Measurements from ENCODE around the gene KRT81. TPM values are rescaled to one million over a fixed set of nuclear protein-coding genes. Genes with fewer than 3 reads are reported as not detected.
"Not testable (repeated sequence)": the region's sequence is repeated elsewhere in the genome, so short reads cannot be mapped to it uniquely, and the experiment has no call there.

The KRT81 gene
- total RNA-seq, 1 experiment from 2014 or later = 10.8 TPM

DNA sequence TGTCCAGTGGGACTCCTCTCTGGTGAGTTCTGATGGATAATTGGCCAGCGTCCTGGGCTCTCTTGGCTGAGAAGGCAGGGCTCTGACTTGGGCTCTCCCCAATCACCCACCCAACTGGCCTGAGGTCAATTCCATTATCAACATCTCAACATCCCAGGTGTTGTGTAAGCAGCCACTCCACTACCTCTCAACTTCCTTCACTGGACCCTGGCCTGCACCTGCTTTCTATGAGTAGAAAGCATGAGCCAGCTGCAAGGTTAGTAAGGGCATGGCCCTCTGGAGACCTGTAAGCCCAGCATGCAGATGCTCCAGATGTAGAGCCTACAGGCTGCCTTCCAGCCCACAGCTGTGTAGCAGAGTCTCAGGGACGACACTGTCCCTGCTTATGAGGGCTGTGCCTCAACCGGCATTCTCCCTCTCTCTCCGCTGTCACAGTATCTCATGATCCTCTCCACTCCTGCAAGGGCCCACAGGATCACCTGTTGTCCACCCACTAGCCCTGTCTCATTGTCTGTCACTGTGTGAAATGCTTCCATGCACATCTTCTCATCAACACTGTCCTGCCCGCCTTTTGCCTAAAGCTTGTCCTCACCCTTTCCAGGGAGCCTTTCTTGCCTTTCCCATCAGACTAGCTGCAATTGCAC lies 5.4 kb upstream of the KRT81 start:
- DNase-seq (ENCODE audit: low spot score) = no peak

DNA sequence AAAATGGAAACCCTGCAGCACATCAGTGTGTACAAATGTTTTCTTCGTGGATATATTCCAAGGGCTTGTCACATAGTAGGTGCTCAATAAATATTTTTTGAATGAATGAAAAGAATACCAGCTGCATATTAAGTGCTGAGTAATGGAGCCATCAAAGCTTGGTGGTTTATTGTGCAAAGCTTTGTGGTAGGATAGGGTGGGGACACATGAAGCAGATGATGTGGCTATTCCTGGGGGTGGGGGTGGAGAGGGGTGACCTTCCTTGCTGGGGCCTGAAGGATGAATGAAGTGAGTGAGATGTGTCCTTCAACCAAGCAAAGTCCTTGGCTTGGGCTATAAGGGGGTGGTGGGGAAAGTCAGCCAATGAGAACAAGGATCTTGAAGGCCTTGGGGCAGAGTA lies 4.3 kb upstream of the KRT81 start:
- no peak for DNase-seq (ENCODE audit: low spot score)

DNA sequence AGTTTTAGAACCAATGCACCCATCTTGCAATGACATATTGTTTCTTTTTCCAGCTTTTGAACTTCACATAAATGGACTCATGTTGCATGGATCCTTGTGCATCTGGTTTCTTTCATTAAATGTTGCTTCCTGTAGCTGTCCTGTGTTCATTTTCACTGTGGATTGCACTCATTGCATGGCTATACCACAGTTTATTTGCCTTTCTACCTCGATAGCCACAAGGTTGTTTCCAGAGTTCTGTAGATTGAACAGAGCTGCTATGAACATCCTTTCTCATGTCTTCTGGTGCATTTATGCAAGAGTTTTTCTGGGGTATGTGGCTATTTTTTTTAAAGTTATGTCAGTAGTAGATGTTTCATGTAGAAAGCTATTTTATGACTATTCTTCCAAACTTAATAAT lies 3.5 kb upstream of the KRT81 start:
- DNase-seq (ENCODE audit: low spot score) = no peak

DNA sequence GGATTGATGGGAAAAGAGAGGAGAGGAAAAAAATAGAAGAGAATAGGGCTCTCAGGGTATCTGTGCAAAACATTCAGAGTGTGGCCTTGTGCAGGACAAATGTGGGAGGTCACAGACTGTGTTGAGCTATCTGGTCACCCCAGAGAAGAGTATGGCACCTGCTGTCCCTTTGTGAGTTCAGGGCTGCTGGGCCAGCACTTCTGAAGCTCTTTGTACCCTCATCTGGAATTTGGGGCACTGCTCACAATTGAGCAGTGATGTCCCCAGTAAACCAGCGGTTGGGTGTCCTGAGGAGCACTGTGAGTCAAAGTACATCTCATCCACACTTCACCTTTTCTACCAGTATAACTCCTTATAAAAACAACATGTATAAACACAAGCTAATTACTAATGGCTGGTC lies 2.6 kb upstream of the KRT81 start:
- DNase-seq (ENCODE audit: low spot score) = no peak

DNA sequence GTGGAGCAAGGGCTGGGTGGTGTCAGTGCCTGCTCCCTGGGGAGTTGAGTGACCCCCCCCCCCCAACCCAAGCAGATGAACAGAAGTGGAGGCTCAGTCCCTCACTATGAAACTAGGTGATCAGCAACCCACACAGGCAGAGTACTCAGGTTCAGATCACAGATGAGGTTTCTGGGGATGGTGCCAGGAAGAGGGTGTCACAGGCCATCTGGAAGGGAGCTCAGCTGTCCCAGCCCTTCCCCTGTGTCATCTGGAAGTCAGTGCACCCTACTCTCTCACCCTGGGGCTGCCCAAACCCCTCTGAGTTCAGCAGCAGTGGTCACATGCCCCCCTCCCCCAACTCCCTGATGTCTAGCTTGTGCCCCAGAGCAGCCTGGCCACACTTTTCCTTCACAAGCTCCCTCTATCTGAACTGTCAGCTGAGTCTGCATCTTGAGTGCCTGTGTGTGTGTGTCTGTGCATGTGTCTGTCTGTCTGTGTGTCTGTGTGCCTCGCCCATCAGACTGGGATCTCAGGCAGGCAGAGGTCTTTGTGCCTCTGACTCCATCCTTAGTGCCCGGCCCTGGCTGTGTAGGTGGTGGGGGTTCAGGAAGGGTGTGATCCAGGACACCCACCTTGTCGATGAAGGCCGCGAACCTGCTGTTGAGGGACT lies 725 bp downstream of the KRT81 start:
- not testable (repeated sequence) for DNase-seq (ENCODE audit: low spot score)

DNA sequence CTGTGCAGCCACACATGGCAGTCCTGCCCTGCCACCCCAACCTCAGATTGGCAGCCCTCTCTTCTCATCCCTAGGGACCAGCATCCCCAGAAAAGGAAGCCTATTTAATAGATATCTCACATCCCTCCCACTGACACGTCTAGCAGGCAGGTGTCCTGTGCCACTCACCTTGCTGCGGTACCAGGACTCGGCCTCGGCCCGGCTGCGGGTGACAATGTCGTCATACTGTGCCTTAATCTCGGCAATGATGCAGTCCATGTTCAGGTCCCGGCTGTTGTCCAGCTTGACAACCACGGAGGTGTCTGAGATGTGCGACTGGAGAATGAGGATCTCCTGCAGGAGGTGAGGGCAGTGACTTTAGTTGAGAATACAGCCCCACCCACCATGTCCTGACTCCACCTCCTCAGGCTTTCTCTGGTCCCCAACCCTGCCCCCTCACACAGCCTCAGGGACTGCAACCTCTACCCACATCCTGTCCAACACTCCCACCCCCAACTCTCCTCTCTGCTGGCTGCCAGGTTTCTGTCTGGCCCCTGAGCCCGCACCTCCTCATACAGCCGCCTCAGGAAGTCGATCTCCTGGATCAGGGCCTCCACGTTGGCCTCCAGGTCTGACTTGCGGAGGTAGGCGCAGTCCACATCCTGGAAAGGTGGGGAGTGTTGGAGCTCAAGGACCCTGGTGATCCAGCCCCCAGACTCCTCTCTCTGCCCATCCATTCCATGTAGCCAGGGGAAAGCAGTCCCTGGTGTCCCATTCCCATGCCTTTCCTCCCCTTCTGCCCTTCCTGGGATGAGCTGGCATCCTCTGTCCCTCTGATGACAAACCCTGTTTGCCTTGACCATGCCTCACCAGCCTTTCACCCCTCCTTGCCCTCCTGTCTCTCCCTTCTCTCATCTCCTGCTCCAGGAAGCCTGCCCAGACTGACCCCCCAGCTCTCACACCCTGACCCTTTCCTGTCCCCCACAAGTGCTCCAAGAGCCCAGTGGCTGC lies 3.2 kb downstream of the KRT81 start:
- peak; percentile 58 for DNase-seq (ENCODE audit: low spot score)

DNA sequence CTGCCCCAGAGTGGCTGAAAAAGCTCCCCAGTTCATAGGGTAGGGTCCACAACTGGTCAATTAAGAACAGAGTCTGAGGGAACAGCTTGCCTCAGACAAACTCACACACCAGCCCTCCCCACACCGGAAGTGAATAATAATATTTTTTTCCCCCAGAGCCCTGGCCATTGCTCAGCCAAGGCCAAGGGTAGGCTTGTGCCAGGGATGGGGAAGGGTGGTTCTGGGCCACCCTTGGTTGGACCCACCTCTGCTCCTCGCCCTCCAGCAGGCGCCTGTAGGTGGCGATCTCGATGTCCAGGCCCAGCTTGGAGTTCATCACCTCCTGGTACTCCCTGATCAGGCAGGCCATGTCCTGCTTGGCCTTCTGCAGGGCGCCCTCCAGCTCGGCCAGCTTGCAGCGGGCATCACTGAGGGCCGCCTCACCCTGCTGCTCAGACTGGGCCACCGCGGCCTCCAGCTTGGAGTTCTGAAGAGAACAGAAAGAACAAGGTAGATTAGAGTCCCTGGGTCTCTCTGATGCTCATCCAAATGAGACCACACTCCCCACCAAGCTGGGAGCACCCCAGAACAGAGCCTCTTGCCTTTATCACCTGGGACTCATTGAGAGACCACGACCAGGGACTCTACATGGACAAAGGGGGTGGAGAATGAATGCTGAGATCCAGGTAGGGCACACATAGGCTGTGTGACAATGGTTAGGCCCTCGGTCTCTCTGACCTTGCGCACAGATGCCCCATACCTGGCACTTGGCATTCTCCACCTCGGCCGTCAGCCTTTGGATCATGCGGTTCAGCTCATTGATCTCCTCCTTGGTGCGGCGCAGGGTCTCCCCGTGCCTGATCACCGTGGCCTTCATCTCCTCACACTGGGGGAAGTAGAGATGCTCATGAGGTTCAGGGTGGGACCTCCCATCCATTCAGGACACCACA lies 4.2 kb downstream of the KRT81 start:
- not testable (repeated sequence) for DNase-seq (ENCODE audit: low spot score)

DNA sequence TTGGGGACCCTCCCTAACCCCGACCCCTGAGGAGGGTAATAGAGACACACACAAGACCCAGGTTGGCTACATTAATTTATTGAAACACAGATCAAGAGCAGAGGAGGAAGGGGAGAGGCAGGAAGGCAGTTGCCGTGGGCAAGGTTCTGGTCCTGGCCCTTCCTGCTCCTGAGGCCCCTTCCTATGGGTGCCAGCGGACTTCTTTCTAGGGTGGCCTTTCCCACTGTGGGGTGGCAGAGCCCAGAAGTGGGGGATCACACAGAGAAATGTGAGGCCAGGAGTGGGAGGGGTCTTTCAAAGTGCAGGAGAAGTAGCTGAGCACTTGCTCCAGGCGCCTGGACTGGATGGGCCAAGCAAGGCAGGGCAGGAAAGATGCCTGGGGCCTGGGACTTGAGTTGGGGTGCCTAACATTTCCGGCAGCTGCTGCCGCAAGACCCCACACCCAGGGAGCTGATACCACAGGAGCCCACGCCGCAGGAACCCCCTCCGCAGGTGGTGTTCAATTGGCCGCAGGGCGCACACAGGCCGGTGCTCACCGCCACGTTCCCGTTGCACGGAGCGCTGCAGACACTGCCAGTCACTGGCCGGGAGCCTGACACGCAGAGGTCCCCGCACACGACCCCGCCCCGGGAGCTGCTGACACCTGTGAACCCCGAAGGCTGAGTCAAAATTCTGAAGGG lies 5.3 kb downstream of the KRT81 start:
- DNase-seq (ENCODE audit: low spot score) = no peak

DNA sequence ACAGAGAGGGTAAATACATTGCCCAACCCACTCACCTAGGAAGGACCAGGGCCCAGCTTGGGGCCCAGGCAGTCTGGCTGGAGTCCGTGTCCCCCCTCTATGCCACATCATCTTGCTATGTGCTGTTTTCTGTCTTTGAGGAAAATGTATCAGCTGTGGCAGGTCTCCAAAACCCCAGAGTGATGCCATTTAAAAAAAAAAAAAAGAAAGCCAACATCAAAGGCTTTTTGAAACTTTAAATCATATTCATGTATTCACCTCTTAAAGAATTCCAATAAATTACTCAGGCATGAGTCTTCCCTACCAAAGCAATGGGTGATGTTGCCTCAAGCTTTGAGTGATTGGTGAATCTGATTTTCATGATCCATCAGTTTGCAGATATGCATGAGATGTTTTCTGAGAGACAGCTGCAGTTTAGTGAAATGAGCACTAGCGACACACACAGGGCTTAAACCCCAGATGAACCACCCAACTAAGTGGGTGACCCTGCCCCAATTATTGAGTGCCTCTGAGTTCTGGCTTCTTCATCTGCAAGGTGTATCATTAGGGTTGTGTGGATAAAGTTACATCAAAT lies 6.1 kb downstream of the KRT81 start:
- no peak for DNase-seq (ENCODE audit: low spot score)

DNA sequence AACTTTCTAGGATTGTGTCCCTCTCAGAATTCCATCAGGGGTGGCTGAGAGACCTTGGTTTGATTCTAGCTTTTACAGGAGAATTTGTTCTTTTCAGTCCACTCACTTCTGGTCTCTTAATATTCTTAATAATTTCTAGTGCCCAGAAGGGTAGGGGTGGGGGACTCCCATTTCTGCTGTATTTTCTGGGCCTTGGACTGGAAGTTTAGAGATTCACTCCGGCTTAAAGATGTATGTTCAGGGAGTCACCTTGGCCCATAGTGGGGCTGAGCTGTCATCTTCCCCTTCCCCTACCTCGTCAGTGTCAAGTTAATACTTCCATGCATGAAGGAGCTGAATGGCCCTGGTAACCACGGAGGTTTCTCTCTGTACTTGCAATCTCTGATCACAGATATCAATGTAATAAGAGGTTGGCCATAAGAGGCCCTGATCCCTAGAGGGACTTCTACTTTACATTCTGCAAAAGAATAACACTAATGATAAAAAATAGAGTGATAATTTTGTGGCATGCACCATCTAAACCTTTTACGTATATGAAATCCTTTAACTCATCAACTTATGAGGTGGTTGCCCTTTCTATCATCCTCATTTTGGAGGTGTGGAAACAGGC lies 6.7 kb downstream of the KRT81 start:
- DNase-seq (ENCODE audit: low spot score) = no peak

DNA sequence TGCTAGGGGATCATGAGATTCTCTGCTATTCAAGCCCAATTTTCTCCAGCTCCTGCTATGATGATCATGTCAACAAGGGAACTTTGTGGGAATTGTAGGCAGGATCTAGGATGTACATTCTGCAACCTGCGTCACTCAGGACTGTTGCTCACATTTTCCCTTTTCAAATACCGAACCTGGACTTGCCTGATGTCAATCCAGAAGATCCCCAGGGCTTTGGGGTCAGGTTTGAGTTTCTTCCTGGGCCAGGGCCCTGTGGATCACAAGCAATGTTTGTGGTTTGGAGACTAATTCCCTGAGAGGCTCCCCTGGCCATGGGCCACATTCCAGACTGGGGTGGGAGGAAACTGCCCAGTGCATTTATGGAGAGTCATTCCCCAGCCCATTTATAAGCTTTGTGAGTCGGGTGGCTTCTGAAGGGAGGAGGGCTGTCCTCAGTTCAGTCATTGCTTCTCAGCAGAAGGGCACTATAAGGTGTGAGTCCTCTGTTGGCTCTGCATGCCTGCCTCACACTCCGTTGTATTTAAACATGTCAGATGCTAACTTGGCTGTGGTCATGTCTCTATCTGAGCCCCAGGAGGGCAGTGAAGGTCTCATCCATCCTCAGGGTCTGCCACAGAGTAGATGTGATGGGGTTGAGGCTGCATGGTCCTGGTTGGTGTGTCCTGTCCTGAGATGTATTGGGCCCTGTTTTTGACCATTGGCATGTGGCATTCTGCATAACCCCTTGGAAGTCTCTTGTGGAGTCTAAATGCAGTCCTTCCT lies 10.4 kb downstream of the KRT81 start:
- DNase-seq (ENCODE audit: low spot score) = peak; percentile 93

DNA sequence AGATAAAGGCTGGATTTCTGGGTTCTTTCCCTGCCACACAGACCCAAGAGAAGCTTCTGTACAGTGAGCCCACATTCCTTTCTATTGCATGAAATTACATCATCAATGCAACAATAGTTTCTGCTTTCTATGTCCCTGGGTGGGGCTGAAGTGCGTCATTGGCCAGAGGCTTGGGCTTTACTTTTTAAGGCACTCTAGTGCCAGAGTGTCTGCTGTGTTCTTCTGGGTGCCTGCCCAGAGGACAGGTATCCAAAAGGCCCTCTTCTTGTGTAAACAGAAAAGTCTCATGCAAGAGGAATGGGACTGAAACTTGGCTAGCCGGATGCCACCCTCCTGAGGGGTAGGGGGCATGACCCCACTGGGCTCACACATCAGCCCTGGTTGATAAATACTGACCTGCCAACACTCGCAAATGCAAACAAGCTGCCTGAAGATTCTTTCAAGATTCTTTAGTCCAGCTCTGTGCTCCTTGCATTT lies 11.0 kb downstream of the KRT81 start:
- peak; percentile 96 for DNase-seq (ENCODE audit: low spot score)

DNA sequence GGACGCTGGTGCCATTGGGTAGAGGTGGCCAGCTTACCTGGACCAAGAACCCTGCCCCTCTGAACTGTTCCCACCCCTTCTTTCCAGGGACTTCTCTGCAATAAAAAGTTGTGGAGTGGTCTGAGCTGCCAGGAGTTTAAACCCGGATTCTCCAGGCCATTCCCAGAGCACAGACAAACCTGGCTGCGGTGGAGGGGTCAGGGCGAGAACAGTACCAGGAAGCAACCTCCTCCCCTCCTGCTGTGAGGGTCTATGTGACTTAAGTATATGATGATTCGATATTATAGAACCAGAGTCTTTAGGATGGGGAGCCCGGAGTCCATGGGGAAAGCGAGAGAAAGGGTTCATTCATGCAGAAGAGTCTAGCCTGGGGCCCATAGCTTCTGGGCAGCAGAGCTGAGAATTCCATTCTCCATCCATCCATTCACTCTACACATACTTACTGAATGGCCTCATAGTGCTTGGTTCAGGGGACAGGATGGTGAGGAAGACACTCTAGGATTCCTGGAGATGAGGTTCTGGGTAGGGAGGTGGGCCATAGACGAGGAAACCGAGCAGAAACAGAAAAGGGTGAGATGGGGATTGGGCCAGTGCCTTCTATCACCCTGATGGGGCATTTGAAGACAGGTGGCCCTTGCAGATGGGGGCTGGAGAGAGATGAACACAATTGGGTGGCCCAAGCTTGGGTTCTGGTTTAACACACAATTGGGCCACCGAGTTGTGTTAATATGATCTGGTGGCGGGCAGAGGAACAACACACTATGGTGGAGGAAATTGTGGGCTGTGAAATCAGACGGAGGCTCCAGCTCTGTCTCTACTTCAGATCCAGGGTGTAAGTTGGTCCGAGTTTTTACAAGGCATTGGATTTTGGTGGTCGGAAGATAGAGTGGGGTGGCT lies 11.7 kb downstream of the KRT81 start:
- DNase-seq (ENCODE audit: low spot score) = no peak

DNA sequence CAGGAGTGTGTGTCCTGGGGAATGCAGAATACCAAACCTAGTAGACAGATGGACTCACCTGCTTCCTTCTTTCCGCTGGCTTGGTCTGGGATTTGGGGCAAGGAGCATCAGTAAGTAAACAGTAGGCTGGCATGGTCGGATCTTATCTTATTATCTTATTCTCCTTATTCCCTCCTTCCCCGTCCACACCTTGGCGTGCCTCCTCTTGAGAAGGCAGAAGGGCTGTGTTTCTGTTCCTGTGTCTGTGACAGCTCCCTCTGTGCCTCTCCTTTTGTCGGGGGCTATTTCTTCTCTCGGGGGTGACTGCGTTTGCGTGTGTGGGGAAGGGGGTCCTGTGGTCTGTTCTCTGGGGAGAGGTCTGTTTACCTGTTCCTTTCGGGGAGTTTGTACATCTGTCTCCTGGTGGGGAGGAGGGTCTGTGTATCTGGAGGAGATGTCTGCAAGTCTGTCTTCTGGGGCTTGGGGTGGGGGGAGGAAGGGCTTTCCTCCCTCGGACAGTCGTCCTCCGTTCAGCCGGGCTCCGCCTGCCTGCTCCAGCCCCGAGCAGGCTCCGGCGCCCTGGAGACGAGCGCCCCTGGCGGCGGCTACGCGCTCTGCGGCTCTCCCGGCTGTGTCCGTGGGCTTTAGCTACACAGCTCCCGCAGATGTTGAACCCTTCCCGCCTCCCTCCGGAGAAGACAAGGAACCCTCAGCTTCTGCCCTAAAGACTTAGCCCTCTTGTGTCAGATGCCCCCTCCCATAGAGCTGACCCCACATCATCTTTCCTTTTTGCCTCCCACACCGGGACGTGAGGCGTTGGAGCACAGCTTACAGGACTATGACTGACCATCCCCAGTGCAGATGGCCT lies 12.5 kb downstream of the KRT81 start:
- peak; percentile 63 for DNase-seq (ENCODE audit: low spot score)

DNA sequence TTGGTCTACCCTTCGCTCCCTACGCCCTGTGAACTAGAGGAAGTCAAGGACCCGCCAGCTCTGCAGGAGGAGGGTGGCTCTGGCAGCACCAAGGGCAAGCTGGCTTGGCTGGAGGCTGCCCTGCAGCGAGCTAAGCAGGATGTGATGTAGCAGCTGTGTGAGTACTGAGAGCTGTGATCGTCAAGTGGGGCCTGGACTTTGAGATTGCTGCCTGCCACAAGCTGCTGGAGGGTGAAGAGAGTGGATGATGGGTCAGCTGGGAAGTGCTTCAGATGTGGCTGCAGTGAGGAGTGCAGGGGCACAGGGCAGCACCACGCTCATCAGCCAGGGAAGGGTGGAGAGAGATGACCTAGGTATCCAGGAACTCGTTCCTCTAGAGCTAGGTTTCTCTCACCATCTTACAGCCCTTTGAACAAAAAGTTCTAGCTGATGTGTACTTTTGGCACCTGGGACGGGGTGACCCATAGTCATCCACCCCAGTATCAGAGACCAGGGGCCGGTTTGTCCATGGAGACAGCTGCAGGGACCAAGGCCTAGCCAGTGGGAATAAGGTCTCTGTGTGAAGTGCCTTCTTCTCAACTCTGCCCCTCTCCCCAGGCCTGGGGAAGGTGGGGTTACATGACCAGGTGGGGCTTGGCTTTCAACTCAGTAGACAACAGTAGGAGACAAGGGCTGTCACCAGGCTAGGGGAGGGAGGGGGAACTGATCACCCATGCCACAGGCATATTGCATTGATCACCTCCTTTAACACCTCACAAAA lies 13.7 kb downstream of the KRT81 start:
- no peak for DNase-seq (ENCODE audit: low spot score)

DNA sequence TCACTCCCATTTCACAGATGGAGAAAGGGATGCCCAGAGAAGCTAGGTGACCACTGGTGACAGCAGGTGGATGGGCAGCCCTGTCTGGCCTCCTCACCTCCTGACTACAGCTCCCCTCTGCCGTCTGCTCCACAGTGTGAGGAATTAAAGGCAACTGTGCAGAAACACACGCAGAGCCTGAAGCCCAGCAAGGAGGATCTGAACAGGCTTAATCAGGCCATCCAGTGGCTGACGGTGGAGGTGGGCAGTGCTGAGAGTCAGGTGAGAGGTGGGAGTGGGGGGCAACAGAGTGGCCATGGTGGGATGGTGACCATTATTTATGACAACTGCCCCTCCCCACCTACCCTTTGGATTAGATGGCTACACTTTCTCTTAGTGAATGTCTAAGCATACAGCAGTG lies 15.6 kb downstream of the KRT81 start:
- DNase-seq (ENCODE audit: low spot score) = no peak
